ENCODE data around the gene MAGT1.

DNA sequence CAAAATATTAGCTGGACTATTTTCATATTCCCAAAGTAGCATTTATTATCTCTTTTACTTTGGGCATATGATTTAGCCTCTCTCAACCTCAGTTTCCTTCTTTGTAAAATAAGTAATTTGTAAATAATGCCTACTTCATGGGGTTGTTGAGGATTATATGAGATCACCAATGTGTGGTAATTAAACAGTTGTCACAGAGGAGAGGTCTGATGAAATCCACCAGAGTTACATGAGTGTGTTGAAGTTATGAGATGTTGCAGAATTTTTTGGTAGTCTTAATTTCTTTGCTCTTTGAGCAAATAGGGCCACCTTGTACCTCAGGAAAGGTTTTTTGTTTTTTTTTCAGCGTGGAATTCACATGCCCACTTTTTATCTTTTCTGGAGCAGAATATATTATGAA is 5.5 kb upstream of the MAGT1 start:
- TF ChIP-seq, protein P1, sequence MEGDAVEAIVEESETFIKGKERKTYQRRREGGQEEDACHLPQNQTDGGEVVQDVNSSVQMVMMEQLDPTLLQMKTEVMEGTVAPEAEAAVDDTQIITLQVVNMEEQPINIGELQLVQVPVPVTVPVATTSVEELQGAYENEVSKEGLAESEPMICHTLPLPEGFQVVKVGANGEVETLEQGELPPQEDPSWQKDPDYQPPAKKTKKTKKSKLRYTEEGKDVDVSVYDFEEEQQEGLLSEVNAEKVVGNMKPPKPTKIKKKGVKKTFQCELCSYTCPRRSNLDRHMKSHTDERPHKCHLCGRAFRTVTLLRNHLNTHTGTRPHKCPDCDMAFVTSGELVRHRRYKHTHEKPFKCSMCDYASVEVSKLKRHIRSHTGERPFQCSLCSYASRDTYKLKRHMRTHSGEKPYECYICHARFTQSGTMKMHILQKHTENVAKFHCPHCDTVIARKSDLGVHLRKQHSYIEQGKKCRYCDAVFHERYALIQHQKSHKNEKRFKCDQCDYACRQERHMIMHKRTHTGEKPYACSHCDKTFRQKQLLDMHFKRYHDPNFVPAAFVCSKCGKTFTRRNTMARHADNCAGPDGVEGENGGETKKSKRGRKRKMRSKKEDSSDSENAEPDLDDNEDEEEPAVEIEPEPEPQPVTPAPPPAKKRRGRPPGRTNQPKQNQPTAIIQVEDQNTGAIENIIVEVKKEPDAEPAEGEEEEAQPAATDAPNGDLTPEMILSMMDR (IDR thresholded peaks at IDR 0.05 in 8 of 11, conservative IDR thresholded peaks at IDR 0.05 in 3 of 11), result no peak
- TF ChIP-seq POLR2AphosphoS5 (IDR thresholded peaks at IDR 0.05), result no peak

Data from spleen (tissue), 7 donors.